SH-SY5Y (cell line): ENCODE results near the gene RAD51B.

Experiments
- GATA2 ChIP-seq: IDR thresholded peaks from 2 replicates; pipeline ENCODE4 v1.6.1; 2011; ENCODE audit warnings: mild to moderate bottlenecking, low read depth, low read length
- GATA3 ChIP-seq: IDR thresholded peaks from 2 replicates; pipeline ENCODE4 v1.6.1; 2011; ENCODE audit warnings: low read depth, mild to moderate bottlenecking, low read length, moderate library complexity

DNA sequence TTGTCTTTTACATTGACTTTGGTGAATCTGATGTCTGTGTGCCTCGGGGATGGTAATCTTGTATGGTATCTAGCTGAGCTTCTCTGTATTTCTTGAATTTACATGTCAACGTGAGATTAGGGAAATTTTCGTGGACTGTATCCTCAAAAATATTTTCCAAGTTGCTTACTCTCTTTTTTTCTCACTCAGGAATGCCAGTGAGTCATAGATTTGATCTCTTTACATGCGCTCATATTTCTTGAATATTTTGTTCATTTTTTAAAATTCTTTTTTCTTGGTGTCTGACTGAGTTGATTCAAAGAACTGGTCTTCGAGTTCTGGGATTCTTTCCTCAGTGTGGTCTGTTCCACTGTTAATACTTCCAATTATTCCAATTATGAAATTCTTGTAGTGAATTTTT lies 207.7 kb downstream of the RAD51B start:
- no peak for TF ChIP-seq GATA3
- no peak for TF ChIP-seq GATA2
